Endothelial cell of umbilical vein (primary cell): ENCODE data around the gene EEF2K.

Source experiments
- EZH2 ChIP-seq: IDR thresholded peaks from 2 replicates; pipeline ENCODE4 v1.6.1; 2012; ENCODE audit warnings: borderline replicate concordance, low read depth, mild to moderate bottlenecking, moderate library complexity, low read length, inconsistent platforms; ENCODE audit not compliant: severe bottlenecking
- JUN ChIP-seq: IDR thresholded peaks from 2 replicates; pipeline ENCODE4 v1.6.1; 2011; ENCODE audit warnings: borderline replicate concordance, low read depth; ENCODE audit not compliant: insufficient read length, insufficient read depth
- MYC ChIP-seq: IDR thresholded peaks from one replicate; pipeline ENCODE4 v1.6.1; 2011; ENCODE audit warnings: mild to moderate bottlenecking, low read depth, low read length
- POLR2A ChIP-seq: IDR thresholded peaks from 2 replicates; pipeline ENCODE4 v1.6.1; 2012; ENCODE audit warnings: low read depth, mild to moderate bottlenecking, control low read depth, low read length
- POLR2AphosphoS5 ChIP-seq: IDR thresholded peaks from 2 replicates; pipeline ENCODE4 v1.6.1; 2012; ENCODE audit warnings: low read depth, mild to moderate bottlenecking, control low read depth, low read length, moderate library complexity; ENCODE audit not compliant: insufficient read depth
- TF ChIP-seq, protein P1 (sequence below), 2 donors: IDR thresholded peaks; 1 replicate in 1 of 2; 2 replicates in 1 of 2; pipeline ENCODE4 v1.5.1; 2011; ENCODE audit warnings: low read length in 2 of 2, mild to moderate bottlenecking in 2 of 2, moderate library complexity in 2 of 2, control low read depth in 1 of 2, inconsistent platforms in 1 of 2, low read depth in 1 of 2; ENCODE audit not compliant: insufficient read depth in 1 of 2; ENCODE audit errors: extremely low read depth in 1 of 2
- TF ChIP-seq, protein P2 (sequence below): IDR thresholded peaks from 2 replicates; pipeline ENCODE4 v1.6.1; 2011; ENCODE audit not compliant: insufficient read depth, insufficient read length

DNA sequence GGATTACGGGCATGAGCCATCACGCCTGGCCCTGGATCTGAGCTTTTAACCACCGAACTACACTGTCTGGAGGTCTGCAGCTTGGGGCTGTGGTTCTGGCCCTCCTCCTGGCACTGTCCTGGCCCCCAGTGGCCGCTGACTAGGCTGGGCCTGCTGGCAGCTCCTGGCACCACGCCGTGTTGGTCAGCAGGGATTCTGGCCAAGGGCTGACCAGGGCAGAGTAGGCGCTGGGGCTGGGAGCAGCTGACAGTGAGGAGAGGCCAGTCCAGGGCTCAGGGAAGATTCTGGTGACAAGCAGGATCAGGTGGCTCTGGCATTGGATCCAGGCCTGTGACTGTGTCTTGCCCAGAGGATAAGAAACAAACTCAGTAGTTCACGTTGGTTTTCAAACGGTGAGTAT lies 14.6 kb downstream of the EEF2K start:
- TF ChIP-seq MYC (no peak), POLR2A (no peak), POLR2AphosphoS5 (no peak), EZH2 (no peak), JUN (no peak)
- TF ChIP-seq, protein P1, sequence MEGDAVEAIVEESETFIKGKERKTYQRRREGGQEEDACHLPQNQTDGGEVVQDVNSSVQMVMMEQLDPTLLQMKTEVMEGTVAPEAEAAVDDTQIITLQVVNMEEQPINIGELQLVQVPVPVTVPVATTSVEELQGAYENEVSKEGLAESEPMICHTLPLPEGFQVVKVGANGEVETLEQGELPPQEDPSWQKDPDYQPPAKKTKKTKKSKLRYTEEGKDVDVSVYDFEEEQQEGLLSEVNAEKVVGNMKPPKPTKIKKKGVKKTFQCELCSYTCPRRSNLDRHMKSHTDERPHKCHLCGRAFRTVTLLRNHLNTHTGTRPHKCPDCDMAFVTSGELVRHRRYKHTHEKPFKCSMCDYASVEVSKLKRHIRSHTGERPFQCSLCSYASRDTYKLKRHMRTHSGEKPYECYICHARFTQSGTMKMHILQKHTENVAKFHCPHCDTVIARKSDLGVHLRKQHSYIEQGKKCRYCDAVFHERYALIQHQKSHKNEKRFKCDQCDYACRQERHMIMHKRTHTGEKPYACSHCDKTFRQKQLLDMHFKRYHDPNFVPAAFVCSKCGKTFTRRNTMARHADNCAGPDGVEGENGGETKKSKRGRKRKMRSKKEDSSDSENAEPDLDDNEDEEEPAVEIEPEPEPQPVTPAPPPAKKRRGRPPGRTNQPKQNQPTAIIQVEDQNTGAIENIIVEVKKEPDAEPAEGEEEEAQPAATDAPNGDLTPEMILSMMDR (IDR thresholded peaks at IDR 0.05; ENCODE audit: extremely low read depth in 1 of 2, insufficient read depth in 1 of 2, low read depth in 1 of 2, low read length in 2 of 2), result no peak
- TF ChIP-seq, protein P2, sequence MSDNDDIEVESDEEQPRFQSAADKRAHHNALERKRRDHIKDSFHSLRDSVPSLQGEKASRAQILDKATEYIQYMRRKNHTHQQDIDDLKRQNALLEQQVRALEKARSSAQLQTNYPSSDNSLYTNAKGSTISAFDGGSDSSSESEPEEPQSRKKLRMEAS, result no peak
